Neural progenitor cell (in vitro differentiated cells): ENCODE results near the gene GIMD1.

ENCODE experiments used
- EZH2 ChIP-seq: fragments of 200-600 bp; sonication (generic); IDR thresholded peaks from 2 replicates; pipeline ENCODE4 v1.6.1; 2017; ENCODE audit warnings: antibody characterized with exemption, mild to moderate bottlenecking, moderate library complexity
- TF ChIP-seq, protein P1 (sequence below): fragments of 200-600 bp; sonication (generic); IDR thresholded peaks from 2 replicates; pipeline ENCODE4 v1.5.1; 2017; ENCODE audit warnings: antibody characterized with exemption, mild to moderate bottlenecking

GRCh38 chr4:106315476-106315967 is 53.1 kb downstream of the GIMD1 start:
- TF ChIP-seq EZH2: no peak
- TF ChIP-seq, protein P1, sequence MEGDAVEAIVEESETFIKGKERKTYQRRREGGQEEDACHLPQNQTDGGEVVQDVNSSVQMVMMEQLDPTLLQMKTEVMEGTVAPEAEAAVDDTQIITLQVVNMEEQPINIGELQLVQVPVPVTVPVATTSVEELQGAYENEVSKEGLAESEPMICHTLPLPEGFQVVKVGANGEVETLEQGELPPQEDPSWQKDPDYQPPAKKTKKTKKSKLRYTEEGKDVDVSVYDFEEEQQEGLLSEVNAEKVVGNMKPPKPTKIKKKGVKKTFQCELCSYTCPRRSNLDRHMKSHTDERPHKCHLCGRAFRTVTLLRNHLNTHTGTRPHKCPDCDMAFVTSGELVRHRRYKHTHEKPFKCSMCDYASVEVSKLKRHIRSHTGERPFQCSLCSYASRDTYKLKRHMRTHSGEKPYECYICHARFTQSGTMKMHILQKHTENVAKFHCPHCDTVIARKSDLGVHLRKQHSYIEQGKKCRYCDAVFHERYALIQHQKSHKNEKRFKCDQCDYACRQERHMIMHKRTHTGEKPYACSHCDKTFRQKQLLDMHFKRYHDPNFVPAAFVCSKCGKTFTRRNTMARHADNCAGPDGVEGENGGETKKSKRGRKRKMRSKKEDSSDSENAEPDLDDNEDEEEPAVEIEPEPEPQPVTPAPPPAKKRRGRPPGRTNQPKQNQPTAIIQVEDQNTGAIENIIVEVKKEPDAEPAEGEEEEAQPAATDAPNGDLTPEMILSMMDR: no peak
